Heart left ventricle (tissue), 16 donors: ENCODE data around the gene RPS6KA4. TPM values are rescaled to one million over a fixed set of nuclear protein-coding genes. Genes with fewer than 3 reads are reported as not detected.

Source experiments
- ATAC-seq, 4 donors: fragments of 200-7000 bp; cut with Tn5 transposase; one replicate each; pipeline ENCODE4 v1.9.1; 2020 to 2022; ENCODE audit warnings: moderate library complexity in 4 of 4, mild to moderate bottlenecking in 3 of 4, moderate number of reproducible peaks in 1 of 4
- DNase-seq, 5 donors: peaks; one replicate each; pipeline ENCODE4 v3.0.0-alpha.2; 2020
- H3K27ac ChIP-seq, 12 donors: fragments of 200-600 bp; sonication (generic) in 4 of 12; one replicate each; pipeline versions ENCODE4 v1.5.0 to v1.8.0; 2016 to 2022; ENCODE audit warnings: mild to moderate bottlenecking in 2 of 12
- H3K27me3 ChIP-seq, 9 donors: fragments of 200-600 bp; sonication (generic) in 2 of 9; one replicate each; pipeline versions ENCODE4 v1.5.1 to v1.8.0; 2016 to 2022; ENCODE audit warnings: mild to moderate bottlenecking in 3 of 9
- H3K36me3 ChIP-seq, 9 donors: fragments of 200-600 bp; sonication (generic) in 2 of 9; one replicate each; pipeline versions ENCODE4 v1.5.0 to v1.8.0; 2018 to 2022; ENCODE audit warnings: mild to moderate bottlenecking in 2 of 9
- H3K4me1 ChIP-seq, 12 donors: fragments of 200-600 bp; sonication (generic) in 4 of 12; one replicate each; pipeline versions ENCODE4 v1.5.0 to v1.8.0; 2016 to 2022; ENCODE audit warnings: mild to moderate bottlenecking in 3 of 12
- H3K4me3 ChIP-seq, 12 donors: fragments of 200-600 bp; sonication (generic) in 4 of 12; one replicate each; pipeline versions ENCODE4 v1.5.0 to v1.8.0; 2017 to 2022; ENCODE audit warnings: mild to moderate bottlenecking in 9 of 12, moderate library complexity in 4 of 12
- H3K9me3 ChIP-seq, 12 donors: fragments of 200-600 bp; sonication (generic) in 4 of 12; one replicate each; pipeline versions ENCODE4 v1.5.0 to v1.8.0; 2016 to 2022; ENCODE audit warnings: mild to moderate bottlenecking in 1 of 12
- CTCF ChIP-seq, 12 donors: fragments of 200-600 bp; sonication (generic) in 4 of 12; IDR thresholded peaks; one replicate each; pipeline versions ENCODE4 v1.5.0 to v1.8.0; 2018 to 2022; ENCODE audit warnings: antibody characterized with exemption in 12 of 12, mild to moderate bottlenecking in 5 of 12
- POLR2A ChIP-seq, 2 donors: fragments of 450-650 bp; IDR thresholded peaks; one replicate each; pipeline ENCODE4 v1.6.1; 2017; ENCODE audit warnings: antibody characterized with exemption in 2 of 2, mild to moderate bottlenecking in 2 of 2, moderate library complexity in 2 of 2
- WGBS, 4 donors: extraction: QIAGEN DNeasy Blood & Tissue Kit in 2 of 4; methylation state at CpG; one replicate each; pipeline versions ENCODE4 v1.1.5 to v1.1.7; 2013 to 2018; 5-methylcytosine and 5-hydroxymethylcytosine counted together
- intact Hi-C, 10 donors: fragments of 100-400 bp; cut with DNase I; formaldehyde crosslinking; loops; one replicate each; pipeline versions ENCODE4 v1.11.1 to v1.14.2; 2022
- polyA plus RNA-seq, 2 donors: library from polyadenylated mRNA; stranded (reverse); fragments of 200-250 nt; gene quantifications; one replicate each; pipeline ENCODE4 v1.2.3, GENCODE V29; 2013
- total RNA-seq, 9 donors: library from RNA; depleted of rRNA in 2 of 9; stranded (reverse); fragments of >200 nt in 2 of 9; fragmentation: NEBNext Ultra II Directional in 3 of 9; extraction: Animal tissue kit (Norgen Biotek cat#: 25700) in 3 of 9; gene quantifications; one replicate each; pipeline versions ENCODE4 v1.1.0 to v1.2.4, GENCODE V29; 2016 to 2023
- donor health status: ischemic (EF 13 %, LVEDD 7.1; RV severe dilation, severe dysfunction).
- donor health status: healthy with polysubstance abuse.
- donor health status: DM: no; HTN: yes; CAD: no.
- donor health status: DM: no; HTN: no; CAD: no.
- donor health status: ischemic (EF 25% LVEDD 6.9; RV normal size, moderate dysfunction).
- donor health status: ischemic (EF 25% LVEDD 5.7; RV mildly dilated, moderate dysfunction).
- donor health status: healthy.
- donor health status: DM: yes; HTN: yes; CAD: no.
- donor health status: ischemic (EF 35%, LVEDD 5.7; RV mildly dilated, moderate dysfunction).
- donor health status: nonischemic (EF 11% LVEDD 7.7; RV severe dilation, severe dysfunction).
- donor health status: DM: yes; HTN: yes; CAD: no.
- donor health status: PGD.
- donor health status: ischemic (EF 29% LVEDD 5.4; RV normal size, mild dysfunction).
- donor health status: nonischemic (EF 23%, LVEDD 6.1; RV moderate dilation, normal function).

RPS6KA4 gene
- total and polyA plus RNA-seq, 11 donors = 12.8 to 32.5 (median 18.3) TPM

GRCh38 chr11:64317325-64317960 is 41.5 kb upstream of the RPS6KA4 start, which contains the start of gene TRMT112:
Gene TRMT112 (minus strand): TSS chr11:64317559. CDS start chr11:64317526, 33 bp downstream.
- TF ChIP-seq POLR2A (IDR thresholded peaks at IDR 0.05) (peak in 1 of 2 donors; percentile 70), CTCF (IDR thresholded peaks at IDR 0.05) (no peak)
- peaks cover 0 to 50% (median 32%) of the 10 kb centered on the region in 12 donors for H3K4me1 ChIP-seq
- intact Hi-C loops = loop anchor here in 4 of 10 donors (5.0 kb wide), 2 partner anchors 35 to 40 kb away; partner anchors contain the start of gene RPS6KA4 (in 3 of the 4)

GRCh38 chr11:64317961-64318765 is 40.8 kb upstream of the RPS6KA4 start, which contains the start of gene PRDX5:
Gene PRDX5 (plus strand): TSS chr11:64318121. CDS start chr11:64318216, 95 bp downstream.
- Histone ChIP-seq H3K36me3 (peaks cover 0 to 52% (median 34%) of the 10 kb centered on the region in 9 donors), H3K4me1 (peaks cover 0 to 43% (median 25%) of the 10 kb centered on the region in 12 donors), H3K27ac (peak within 1 kb of the TSS; percentile 92 to 100 (median 99)), H3K27me3 (no peaks in the 10 kb centered on the region), H3K9me3 (no peaks in the 10 kb centered on the region), H3K4me3 (peak within 1 kb of the TSS; percentile 69 to 99 (median 88))
- intact Hi-C loops = loop anchor here in 7 of 10 donors (1.0 to 5.0 kb wide), 4 partner anchors 34 to 39 kb away; partner anchors contain the start of gene RPS6KA4 (in 3 of the 7)
- peak; percentile 97 to 99 (median 98) for DNase-seq
- TF ChIP-seq POLR2A (IDR thresholded peaks at IDR 0.05) (peak; percentile 65 to 89), CTCF (IDR thresholded peaks at IDR 0.05) (peak in 11 of 12 donors; percentile 14 to 71 (median 46))
- ATAC-seq = peak; percentile 88 to 93 (median 90)
- WGBS, 4 donors = 0% methylated on average over 35 to 61 of the region's 61 CpGs

More at GRCh38 chr11:64317325-64317960, 41.5 kb upstream of the RPS6KA4 start, which contains the start of gene TRMT112:
- H3K9me3 ChIP-seq = no peaks in the 10 kb centered on the region
- ATAC-seq (peak; percentile 80 to 91 (median 86)), DNase-seq (peak; percentile 94 to 98 (median 97))
- H3K4me3 ChIP-seq = peak within 1 kb of the TSS; percentile 69 to 99 (median 88)
- H3K27me3 ChIP-seq = no peaks in the 10 kb centered on the region
- WGBS, 4 donors = 0 to 1% (median 1%) methylated on average over 9 to 43 of the region's 43 CpGs
- peaks cover 0 to 48% (median 34%) of the 10 kb centered on the region in 9 donors for H3K36me3 ChIP-seq
- peak within 1 kb of the TSS; percentile 92 to 100 (median 99) for H3K27ac ChIP-seq

GRCh38 chr11:64318766-64319761 is 39.9 kb upstream of the RPS6KA4 start:
- no peak for ATAC-seq
- Histone ChIP-seq H3K27me3 (no peaks in the 10 kb centered on the region), H3K4me3 (peak overlapping the region; percentile 69 to 99 (median 88)), H3K36me3 (peaks cover 0 to 46% (median 33%) of the 10 kb centered on the region in 9 donors), H3K27ac (peak overlapping the region; percentile 92 to 100 (median 99)), H3K9me3 (no peaks in the 10 kb centered on the region), H3K4me1 (peaks cover 0 to 34% (median 19%) of the 10 kb centered on the region in 12 donors)
- no peak for DNase-seq
- TF ChIP-seq CTCF (IDR thresholded peaks at IDR 0.05) (no peak), POLR2A (IDR thresholded peaks at IDR 0.05) (no peak)
- intact Hi-C loops = loop anchor here in 7 of 10 donors (1.0 to 5.0 kb wide), 4 partner anchors 33 to 38 kb away; partner anchors contain the start of gene RPS6KA4 (in 3 of the 7)
- 27 to 33% (median 28%) methylated on average over 15 to 19 of the region's 19 CpGs for WGBS, 4 donors
